RPMI8226 (cell line): ENCODE data around the gene NCKAP5.

Experiments used
- DNase-seq: peaks from one replicate; pipeline ENCODE4 v3.0.0-alpha.2; 2015

NCKAP5 gene

GRCh38 chr2:133377599-133377998 lies 190.7 kb downstream of the NCKAP5 start:
- DNase-seq = no peak

GRCh38 chr2:133377021-133377481 lies 191.2 kb downstream of the NCKAP5 start:
- no peak for DNase-seq

GRCh38 chr2:133374781-133375180 lies 193.5 kb downstream of the NCKAP5 start:
- no peak for DNase-seq

- DNase-seq = no peak
Observed at GRCh38 chr2:133371286-133371685, 197.0 kb downstream of the NCKAP5 start.

- no peak for DNase-seq
Observed at GRCh38 chr2:133369901-133370658, 198.2 kb downstream of the NCKAP5 start.

GRCh38 chr2:133365117-133365516 lies 203.1 kb downstream of the NCKAP5 start:
- no peak for DNase-seq

- DNase-seq = no peak
Observed at GRCh38 chr2:133364636-133365035, 203.6 kb downstream of the NCKAP5 start.

- no peak for DNase-seq
Observed at GRCh38 chr2:133363884-133364283, 204.4 kb downstream of the NCKAP5 start.

GRCh38 chr2:133362061-133362476 lies 206.2 kb downstream of the NCKAP5 start:
- no peak for DNase-seq

GRCh38 chr2:133360882-133361281 lies 207.4 kb downstream of the NCKAP5 start:
- DNase-seq = no peak

GRCh38 chr2:133360190-133360589 lies 208.1 kb downstream of the NCKAP5 start:
- DNase-seq = no peak

- DNase-seq = no peak
Observed at GRCh38 chr2:133352719-133353118, 215.5 kb downstream of the NCKAP5 start.

- no peak for DNase-seq
Observed at GRCh38 chr2:133346654-133347053, 221.6 kb downstream of the NCKAP5 start.

GRCh38 chr2:133345638-133346037 lies 222.6 kb downstream of the NCKAP5 start:
- no peak for DNase-seq

GRCh38 chr2:133344849-133345248 lies 223.4 kb downstream of the NCKAP5 start:
- no peak for DNase-seq

- no peak for DNase-seq
Observed at GRCh38 chr2:133343018-133343352, 225.3 kb downstream of the NCKAP5 start.

- no peak for DNase-seq
Observed at GRCh38 chr2:133342286-133343017, 225.8 kb downstream of the NCKAP5 start.

GRCh38 chr2:133341575-133341974 lies 226.7 kb downstream of the NCKAP5 start:
- no peak for DNase-seq

- no peak for DNase-seq
Observed at GRCh38 chr2:133338224-133338623, 230.0 kb downstream of the NCKAP5 start.

GRCh38 chr2:133334923-133335322 lies 233.3 kb downstream of the NCKAP5 start:
- DNase-seq = no peak

- no peak for DNase-seq
Observed at GRCh38 chr2:133333181-133333580, 235.1 kb downstream of the NCKAP5 start.

GRCh38 chr2:133331436-133331835 lies 236.8 kb downstream of the NCKAP5 start:
- DNase-seq = no peak

- no peak for DNase-seq
Observed at GRCh38 chr2:133326652-133327397, 241.4 kb downstream of the NCKAP5 start.

GRCh38 chr2:133324150-133324561 lies 244.1 kb downstream of the NCKAP5 start:
- DNase-seq = no peak
